Measurements from ENCODE around the gene STT3B.

STT3B gene

GRCh38 chr3:31610700-31611275 lies 78.1 kb downstream of the STT3B start:
- FAIRE-seq (no peak), DNase-seq (ENCODE audit: insufficient read length) (no peak)
- no peak for TF ChIP-seq POLR2A (IDR thresholded peaks at IDR 0.05; ENCODE audit: low read depth, low read length)
- no peak for TF ChIP-seq POLR2AphosphoS5 (IDR thresholded peaks at IDR 0.05; ENCODE audit: low read depth, low read length)
- TF ChIP-seq TAF1 (IDR thresholded peaks at IDR 0.05; ENCODE audit: borderline replicate concordance, low read depth, low read length) = no peak

GRCh38 chr3:31613177-31613576 lies 80.5 kb downstream of the STT3B start:
- DNase-seq (ENCODE audit: insufficient read length) = no peak

DNA sequence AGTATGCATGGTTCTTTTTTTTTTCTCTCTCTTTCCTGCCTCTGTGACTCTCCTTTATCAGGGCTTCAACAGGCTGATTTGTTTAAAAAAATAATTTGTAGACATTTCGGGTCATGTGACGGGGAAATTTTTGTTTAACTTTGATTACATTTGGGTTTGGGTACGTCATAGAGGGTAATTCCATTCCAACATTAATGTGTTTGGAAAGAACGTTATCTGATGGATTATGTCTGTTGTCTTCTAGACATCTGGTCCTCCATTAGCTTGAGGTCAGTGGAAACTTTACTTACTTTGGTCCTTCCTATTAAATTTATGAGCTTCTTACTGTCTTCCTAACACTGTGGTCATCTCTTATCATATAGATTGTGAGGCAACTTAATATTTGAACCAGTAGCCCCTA lies 80.9 kb downstream of the STT3B start:
- TF ChIP-seq POLR2AphosphoS5 (IDR thresholded peaks at IDR 0.05; ENCODE audit: low read depth, low read length) = no peak
- TF ChIP-seq TAF1 (IDR thresholded peaks at IDR 0.05; ENCODE audit: borderline replicate concordance, low read depth, low read length) = no peak
- no peak for TF ChIP-seq POLR2A (IDR thresholded peaks at IDR 0.05; ENCODE audit: low read depth, low read length)
- FAIRE-seq (no peak), DNase-seq (ENCODE audit: insufficient read length) (no peak)

More at GRCh38 chr3:31613177-31613576, 80.5 kb downstream of the STT3B start:
- no peak for FAIRE-seq
- TF ChIP-seq TAF1 (IDR thresholded peaks at IDR 0.05; ENCODE audit: borderline replicate concordance, low read depth, low read length) (no peak), POLR2A (IDR thresholded peaks at IDR 0.05; ENCODE audit: low read depth, low read length) (no peak), POLR2AphosphoS5 (IDR thresholded peaks at IDR 0.05; ENCODE audit: low read depth, low read length) (no peak)

DNA sequence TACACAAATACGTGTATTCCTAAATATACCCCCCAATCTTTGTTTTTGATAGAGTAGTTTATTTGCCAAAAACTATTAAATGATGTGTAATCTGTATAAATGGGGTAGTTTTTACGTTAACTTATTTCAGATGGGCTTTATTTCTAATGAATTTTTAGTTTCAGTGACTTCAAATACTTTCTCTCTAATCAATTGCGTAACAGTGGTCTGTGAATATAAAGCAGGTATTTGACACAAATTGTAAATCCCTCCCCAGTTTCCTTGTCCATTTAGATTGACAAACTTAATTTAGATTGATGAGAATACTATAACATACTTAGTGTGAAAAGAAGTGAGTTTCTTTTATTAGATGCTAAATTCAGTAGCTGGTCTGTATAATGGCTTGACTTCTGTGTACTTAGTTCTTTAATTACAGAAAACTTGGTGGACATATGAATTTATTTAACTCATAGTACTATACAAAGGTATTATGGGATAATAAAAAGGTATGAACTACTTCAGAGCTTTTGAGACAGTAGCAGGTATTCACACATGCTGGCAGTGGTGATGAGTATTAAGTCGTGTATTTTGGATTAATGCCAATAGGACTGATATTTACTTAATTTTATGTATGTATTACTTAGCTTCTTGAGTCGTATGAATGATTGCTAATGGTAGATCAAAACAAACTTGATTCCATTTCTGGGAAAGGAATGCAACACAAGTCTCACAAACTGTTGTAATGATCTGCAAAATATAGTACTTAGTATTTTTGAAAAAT lies 81.6 kb downstream of the STT3B start:
- no peak for DNase-seq (ENCODE audit: insufficient read length)
- FAIRE-seq = no peak
- TF ChIP-seq POLR2AphosphoS5 (IDR thresholded peaks at IDR 0.05; ENCODE audit: low read depth, low read length) (no peak), TAF1 (IDR thresholded peaks at IDR 0.05; ENCODE audit: borderline replicate concordance, low read depth, low read length) (no peak), POLR2A (IDR thresholded peaks at IDR 0.05; ENCODE audit: low read depth, low read length) (no peak)

DNA sequence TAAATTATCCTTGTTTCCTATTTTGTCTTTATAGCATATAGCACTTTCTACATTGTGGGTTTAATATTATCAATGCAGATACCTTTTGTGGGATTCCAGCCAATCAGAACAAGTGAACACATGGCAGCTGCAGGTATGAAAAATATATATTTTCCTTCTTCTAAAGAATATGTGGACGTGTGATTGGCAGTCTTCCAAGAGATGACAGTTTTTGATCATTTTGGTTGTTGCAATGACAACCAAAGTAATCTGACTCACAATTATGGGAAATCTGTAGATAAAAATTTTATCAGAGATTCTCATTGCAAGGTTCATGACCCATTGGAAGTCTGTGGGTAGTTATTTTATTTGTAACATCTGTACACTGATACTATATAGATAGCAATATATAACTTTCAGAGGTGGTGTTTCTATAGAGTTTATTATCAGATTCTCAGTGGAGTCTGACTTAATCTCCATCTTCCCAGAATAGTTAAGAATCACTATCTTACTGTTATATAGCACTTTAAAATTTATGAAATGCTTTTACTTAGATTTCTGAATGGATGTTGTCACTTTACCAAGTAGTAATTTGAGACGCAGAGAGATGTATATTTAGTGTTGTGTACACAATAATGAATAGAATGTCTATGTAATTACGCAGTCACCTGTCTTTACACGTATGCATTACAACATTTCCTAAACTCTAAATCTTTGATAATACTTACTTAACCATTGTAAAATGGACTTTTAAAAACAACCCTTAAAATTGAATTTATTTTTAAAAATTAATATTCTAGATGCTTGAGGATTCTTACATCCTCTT lies 82.5 kb downstream of the STT3B start:
- FAIRE-seq (no peak), DNase-seq (ENCODE audit: insufficient read length) (no peak)
- TF ChIP-seq POLR2AphosphoS5 (IDR thresholded peaks at IDR 0.05; ENCODE audit: low read depth, low read length) = no peak
- no peak for TF ChIP-seq TAF1 (IDR thresholded peaks at IDR 0.05; ENCODE audit: borderline replicate concordance, low read depth, low read length)
- no peak for TF ChIP-seq POLR2A (IDR thresholded peaks at IDR 0.05; ENCODE audit: low read depth, low read length)

DNA sequence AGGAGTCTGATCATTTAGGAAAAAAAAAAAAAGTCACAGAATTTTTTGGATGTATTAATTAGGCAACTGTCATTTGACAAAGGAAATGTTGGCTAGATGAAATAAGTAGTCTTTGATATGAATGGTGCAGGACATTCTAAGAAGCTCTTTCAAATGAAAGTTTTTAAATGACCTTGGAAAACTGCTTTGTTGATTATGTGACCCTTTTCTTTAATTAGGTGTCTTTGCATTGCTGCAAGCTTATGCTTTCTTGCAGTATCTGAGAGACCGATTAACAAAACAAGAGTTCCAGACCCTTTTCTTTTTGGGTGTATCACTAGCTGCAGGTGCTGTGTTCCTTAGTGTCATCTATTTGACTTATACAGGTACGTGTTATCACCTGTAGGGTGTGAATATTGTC lies 84.0 kb downstream of the STT3B start:
- no peak for FAIRE-seq
- no peak for TF ChIP-seq POLR2A (IDR thresholded peaks at IDR 0.05; ENCODE audit: low read depth, low read length)
- no peak for DNase-seq (ENCODE audit: insufficient read length)

GRCh38 chr3:31620656-31621055 lies 87.9 kb downstream of the STT3B start:
- DNase-seq (ENCODE audit: insufficient read length) = no peak
- FAIRE-seq = no peak
- TF ChIP-seq TAF1 (IDR thresholded peaks at IDR 0.05; ENCODE audit: borderline replicate concordance, low read depth, low read length) (no peak), POLR2AphosphoS5 (IDR thresholded peaks at IDR 0.05; ENCODE audit: low read depth, low read length) (no peak), POLR2A (IDR thresholded peaks at IDR 0.05; ENCODE audit: low read depth, low read length) (no peak)

DNA sequence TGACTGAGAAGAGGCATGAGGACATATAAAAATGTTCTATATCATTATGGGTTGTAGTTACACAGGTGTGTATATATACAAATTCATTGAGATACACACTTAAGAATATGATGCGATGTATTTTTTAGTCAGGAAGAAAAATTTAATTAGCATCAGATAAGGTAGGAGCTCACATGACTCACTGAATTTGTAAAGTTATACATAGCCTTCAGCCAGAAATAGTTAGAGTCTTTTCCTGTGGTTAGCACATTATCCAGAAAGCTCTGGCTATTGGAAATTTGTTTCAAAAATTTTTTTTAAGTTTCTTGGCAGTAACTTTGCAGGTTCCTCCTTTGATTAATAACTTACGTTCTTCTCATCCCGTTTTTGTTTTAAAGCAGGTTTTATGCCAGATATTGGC lies 88.6 kb downstream of the STT3B start:
- no peak for TF ChIP-seq TAF1 (IDR thresholded peaks at IDR 0.05; ENCODE audit: borderline replicate concordance, low read depth, low read length)
- no peak for TF ChIP-seq POLR2A (IDR thresholded peaks at IDR 0.05; ENCODE audit: low read depth, low read length)
- TF ChIP-seq POLR2AphosphoS5 (IDR thresholded peaks at IDR 0.05; ENCODE audit: low read depth, low read length) = no peak
- no peak for DNase-seq (ENCODE audit: insufficient read length)
- FAIRE-seq = no peak

GRCh38 chr3:31622636-31623288 lies 90.0 kb downstream of the STT3B start:
- TF ChIP-seq TAF1 (IDR thresholded peaks at IDR 0.05; ENCODE audit: borderline replicate concordance, low read depth, low read length) = no peak
- TF ChIP-seq POLR2AphosphoS5 (IDR thresholded peaks at IDR 0.05; ENCODE audit: low read depth, low read length) = no peak
- no peak for TF ChIP-seq POLR2A (IDR thresholded peaks at IDR 0.05; ENCODE audit: low read depth, low read length)
- FAIRE-seq (no peak), DNase-seq (ENCODE audit: insufficient read length) (no peak)

- FAIRE-seq = no peak
- DNase-seq (ENCODE audit: insufficient read length) = no peak
Observed at GRCh38 chr3:31624083-31624709, 91.5 kb downstream of the STT3B start.

GRCh38 chr3:31625358-31625757 lies 92.6 kb downstream of the STT3B start:
- TF ChIP-seq POLR2AphosphoS5 (IDR thresholded peaks at IDR 0.05; ENCODE audit: low read depth, low read length) = no peak
- TF ChIP-seq TAF1 (IDR thresholded peaks at IDR 0.05; ENCODE audit: borderline replicate concordance, low read depth, low read length) = no peak
- DNase-seq (ENCODE audit: insufficient read length) (no peak), FAIRE-seq (no peak)

More at GRCh38 chr3:31624083-31624709, 91.5 kb downstream of the STT3B start:
- TF ChIP-seq TAF1 (IDR thresholded peaks at IDR 0.05; ENCODE audit: borderline replicate concordance, low read depth, low read length) = no peak
- TF ChIP-seq POLR2AphosphoS5 (IDR thresholded peaks at IDR 0.05; ENCODE audit: low read depth, low read length) = no peak
- no peak for TF ChIP-seq POLR2A (IDR thresholded peaks at IDR 0.05; ENCODE audit: low read depth, low read length)

Measured in GM12892 (cell line).